HAP-1 (cell line): ENCODE measurements around the gene PTPRN2.

ENCODE experiments used
- DNase-seq, 2 experiments: peaks; one replicate each; pipeline ENCODE4 v3.0.0-alpha.2; 2016 to 2020; ENCODE audit warnings: low spot score in 2 of 2
- H3K27me3 ChIP-seq: fragments of 250-450 bp; sonication (Bioruptor Pico); 2 replicates; pipeline ENCODE4 v1.5.1; 2020; ENCODE audit warnings: low read depth, mild to moderate bottlenecking, moderate library complexity
- H3K36me3 ChIP-seq: fragments of 250-450 bp; sonication (Bioruptor Pico); replicated peaks from 2 replicates; pipeline ENCODE4 v1.5.1; 2020; ENCODE audit warnings: mild to moderate bottlenecking
- H3K4me1 ChIP-seq: fragments of 250-450 bp; sonication (Bioruptor Pico); 2 replicates; pipeline ENCODE4 v1.5.1; 2020; ENCODE audit warnings: mild to moderate bottlenecking
- H3K4me3 ChIP-seq: fragments of 250-450 bp; sonication (Bioruptor Pico); 2 replicates; pipeline ENCODE4 v1.5.1; 2020; ENCODE audit warnings: mild to moderate bottlenecking, moderate library complexity
- H3K9me3 ChIP-seq: fragments of 250-450 bp; sonication (Bioruptor Pico); 2 replicates; pipeline ENCODE4 v1.5.1; 2020; ENCODE audit warnings: mild to moderate bottlenecking, moderate library complexity
- in situ Hi-C: fragments of 300-500 bp; cut with MboI; formaldehyde crosslinking; loops from 3 replicates; pipeline ENCODE4 v1.14.3; 2020; ENCODE audit warnings: low sequenced_read_pairs, inconsistent platforms, mixed read lengths

Gene PTPRN2

DNA sequence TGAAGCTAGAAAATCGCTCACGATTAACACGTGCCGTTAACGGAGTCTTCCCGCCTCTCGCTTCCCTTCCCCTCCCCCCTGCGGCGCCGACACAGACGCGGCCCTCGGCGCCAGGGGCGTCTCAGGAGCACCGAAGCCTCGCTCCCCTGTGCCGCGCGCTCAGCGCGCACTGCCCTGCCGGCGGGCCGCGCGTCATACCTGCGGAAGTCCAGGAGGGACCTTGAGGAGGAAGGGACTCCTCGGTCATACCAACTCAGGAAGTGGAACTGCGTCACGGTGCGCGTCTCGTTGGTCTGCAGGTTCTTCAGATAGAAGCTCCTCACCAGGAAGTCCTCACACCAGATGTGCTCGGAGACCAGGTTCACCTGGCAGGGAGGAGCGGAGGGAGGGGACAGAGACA is 1011.2 kb downstream of the PTPRN2 start:
- Histone ChIP-seq H3K4me3 (no peak overlapping the region), H3K9me3 (no peaks in the 10 kb centered on the region), H3K36me3 (no peaks in the 10 kb centered on the region), H3K27me3 (no peaks in the 10 kb centered on the region), H3K4me1 (no peaks in the 10 kb centered on the region; the same call in none of the 2 replicates)
- DNase-seq: no peak
- in situ Hi-C loops: no loop called here

DNA sequence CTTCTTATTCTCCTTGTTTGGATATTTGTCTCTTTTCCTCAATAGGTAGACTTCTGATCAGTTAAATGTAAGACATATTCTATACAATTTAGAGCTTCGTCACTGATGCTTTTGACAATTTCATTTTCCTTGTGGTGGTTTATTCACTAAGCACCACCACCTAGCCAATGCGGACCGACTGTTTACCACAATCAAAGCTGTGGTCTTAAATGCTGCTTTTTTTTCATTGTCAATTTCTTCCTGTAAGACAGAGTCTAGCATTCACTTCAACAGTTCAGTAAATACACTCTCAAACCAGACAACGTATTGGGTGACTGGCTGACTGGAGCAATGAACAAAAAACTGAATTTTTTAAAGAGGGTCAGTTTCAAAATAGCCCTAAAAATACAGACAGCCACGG is 1011.8 kb downstream of the PTPRN2 start:
- no peaks in the 10 kb centered on the region for H3K36me3 ChIP-seq
- H3K4me3 ChIP-seq: no peak overlapping the region
- no peak for DNase-seq
- in situ Hi-C loops: no loop called here
- no peaks in the 10 kb centered on the region for H3K27me3 ChIP-seq
- H3K4me1 ChIP-seq: no peaks in the 10 kb centered on the region; the same call in none of the 2 replicates
- no peaks in the 10 kb centered on the region for H3K9me3 ChIP-seq

DNA sequence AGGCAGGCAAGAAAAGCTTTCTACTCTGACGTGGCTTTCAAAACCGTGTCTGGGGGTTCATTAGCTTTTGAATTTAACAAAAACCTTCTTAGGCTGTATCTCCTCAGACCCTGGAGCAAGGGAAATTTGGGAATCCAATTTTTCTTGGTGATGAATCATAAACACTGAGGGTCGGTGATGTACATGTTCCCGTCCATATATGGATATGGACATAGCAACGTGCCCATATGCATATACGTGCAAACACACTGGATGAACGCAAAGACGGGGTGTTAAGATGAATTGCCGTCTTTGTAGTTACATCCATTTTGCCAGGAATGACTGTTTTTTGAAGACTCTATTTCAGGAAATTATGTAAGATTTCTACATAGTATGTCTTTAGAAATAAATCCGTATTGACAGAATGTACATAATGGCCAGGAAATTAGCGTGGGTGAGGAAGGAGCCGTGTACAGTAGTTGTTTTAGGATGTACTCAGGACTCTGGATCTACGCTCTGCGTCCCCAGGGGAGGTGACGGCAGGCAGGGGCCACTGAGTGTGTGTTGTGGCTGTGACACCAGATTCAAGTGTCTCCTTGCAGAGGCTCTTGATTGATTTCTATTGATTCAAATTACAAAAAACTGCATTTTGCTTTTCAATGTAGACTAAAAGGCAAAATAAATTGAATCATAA is 1012.6 kb downstream of the PTPRN2 start:
- no peak for DNase-seq
- in situ Hi-C loops: no loop called here
- Histone ChIP-seq H3K4me3 (no peak overlapping the region), H3K4me1 (no peaks in the 10 kb centered on the region; the same call in none of the 2 replicates), H3K9me3 (no peaks in the 10 kb centered on the region), H3K36me3 (no peaks in the 10 kb centered on the region), H3K27me3 (no peaks in the 10 kb centered on the region)

DNA sequence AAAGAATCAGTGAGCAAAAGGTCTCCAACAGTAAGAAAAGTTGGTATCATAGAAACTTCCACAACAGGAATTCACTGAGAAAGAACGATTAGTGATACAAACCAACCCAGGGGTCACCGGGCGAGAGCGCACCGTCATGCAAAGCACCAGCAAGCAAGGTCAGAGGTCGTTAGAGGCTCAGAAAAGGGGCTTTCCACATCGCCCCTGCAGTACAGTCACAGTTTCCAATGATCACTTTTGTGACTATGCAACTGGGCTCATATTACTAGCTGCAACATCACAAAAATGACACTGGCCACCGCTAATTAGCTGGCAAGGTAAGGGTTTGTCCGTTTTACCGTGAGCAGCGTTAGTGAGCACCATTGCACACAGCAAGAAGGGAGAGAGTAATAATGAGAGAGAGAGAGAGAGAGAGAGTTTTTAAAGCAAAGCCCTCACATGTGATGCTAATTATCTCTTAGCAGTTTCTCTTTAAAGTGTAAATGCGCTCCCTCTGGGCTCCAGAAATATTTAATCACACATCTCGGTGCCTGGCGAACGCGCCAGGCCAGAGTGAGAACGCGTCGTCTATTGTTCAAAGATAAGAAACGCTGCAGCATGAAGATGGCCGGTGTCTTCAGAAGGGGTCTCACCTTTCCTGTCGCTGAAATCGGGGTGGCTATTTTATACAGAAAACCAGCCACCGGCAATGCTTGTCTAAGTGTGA is 1013.4 kb downstream of the PTPRN2 start:
- no peaks in the 10 kb centered on the region for H3K9me3 ChIP-seq
- in situ Hi-C loops: no loop called here
- no peaks in the 10 kb centered on the region for H3K36me3 ChIP-seq
- no peak overlapping the region for H3K4me3 ChIP-seq
- DNase-seq: no peak
- H3K27me3 ChIP-seq: no peaks in the 10 kb centered on the region
- no peaks in the 10 kb centered on the region; the same call in none of the 2 replicates for H3K4me1 ChIP-seq

DNA sequence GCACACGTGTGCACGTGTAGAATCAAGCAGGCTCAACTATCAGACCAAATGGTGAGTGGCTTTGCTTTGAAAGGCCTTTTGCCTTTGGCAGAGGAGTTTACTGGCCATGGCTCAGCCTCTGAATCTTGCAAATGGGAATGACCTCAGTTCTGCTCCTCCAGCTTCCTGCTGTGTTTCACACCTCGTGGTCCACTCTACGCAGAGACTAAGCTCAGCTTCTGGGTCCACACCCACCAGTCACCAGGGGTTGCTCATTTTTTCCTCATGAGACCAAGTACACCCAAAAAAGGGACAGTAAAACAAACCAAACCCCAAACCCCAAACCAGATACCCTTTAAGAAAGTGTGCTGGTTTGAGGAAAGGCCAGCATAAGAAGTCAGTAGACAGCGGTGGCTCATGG is 1014.4 kb downstream of the PTPRN2 start:
- in situ Hi-C loops: no loop called here
- Histone ChIP-seq H3K4me1 (no peaks in the 10 kb centered on the region; the same call in 1 of the 2 replicates), H3K9me3 (no peaks in the 10 kb centered on the region), H3K4me3 (no peak overlapping the region), H3K36me3 (no peaks in the 10 kb centered on the region), H3K27me3 (no peaks in the 10 kb centered on the region)
- no peak for DNase-seq

DNA sequence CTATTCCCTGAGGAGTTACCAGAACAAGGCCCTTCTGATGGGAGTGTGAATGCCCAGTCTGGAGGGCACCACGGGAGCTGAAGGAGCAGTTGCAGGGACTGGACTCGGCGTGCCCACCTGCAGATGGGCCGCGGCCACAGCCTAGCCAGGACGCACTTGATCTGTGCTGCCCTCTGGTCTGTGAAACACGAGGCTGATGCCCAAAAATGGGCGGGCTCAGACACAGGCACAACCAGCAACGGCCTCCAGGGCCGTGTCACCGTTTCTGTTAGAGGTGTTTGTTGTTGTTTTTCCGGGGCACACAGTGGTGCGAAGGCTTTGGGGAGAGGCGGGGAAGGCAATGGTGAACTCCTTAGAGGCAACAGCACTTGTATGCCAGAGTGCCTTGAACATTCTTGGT is 1015.0 kb downstream of the PTPRN2 start:
- H3K36me3 ChIP-seq: no peaks in the 10 kb centered on the region
- in situ Hi-C loops: no loop called here
- no peaks in the 10 kb centered on the region for H3K4me1 ChIP-seq
- no peaks in the 10 kb centered on the region for H3K27me3 ChIP-seq
- no peak overlapping the region for H3K4me3 ChIP-seq
- H3K9me3 ChIP-seq: no peaks in the 10 kb centered on the region
- no peak for DNase-seq

DNA sequence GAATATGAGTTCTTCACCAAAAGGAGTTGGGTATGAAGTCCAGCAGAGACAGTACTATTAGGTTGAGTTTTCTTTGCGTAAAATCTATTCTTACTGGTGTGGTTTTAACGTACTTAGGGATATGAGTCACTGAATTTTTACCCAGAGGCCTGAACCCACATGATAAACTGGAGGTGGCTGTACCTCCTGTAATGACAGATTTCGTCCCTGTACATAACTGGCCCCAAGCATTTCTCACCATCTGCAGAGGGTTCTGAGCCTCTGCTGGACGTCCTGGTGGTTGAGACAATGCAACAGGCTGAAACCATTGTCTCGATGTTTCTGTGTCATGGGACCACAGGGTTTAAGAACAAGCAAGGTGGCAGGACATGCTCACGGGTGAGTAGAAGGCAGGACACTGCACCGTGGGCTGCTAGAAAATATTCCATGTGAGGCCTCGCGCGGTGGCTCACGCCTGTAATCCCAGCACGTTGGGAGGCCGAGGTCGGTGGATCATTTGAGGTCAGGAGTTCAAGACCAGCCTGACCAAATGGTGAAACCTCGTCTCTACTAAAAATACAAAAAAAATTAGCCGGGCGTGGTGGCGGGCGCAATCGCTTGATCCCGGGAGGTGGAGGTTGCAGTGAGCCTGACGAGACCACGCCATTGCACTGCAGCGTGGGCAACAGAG is 1017.0 kb downstream of the PTPRN2 start:
- DNase-seq: no peak
- Histone ChIP-seq H3K9me3 (no peaks in the 10 kb centered on the region), H3K4me3 (no peak overlapping the region), H3K4me1 (no peaks in the 10 kb centered on the region), H3K27me3 (no peaks in the 10 kb centered on the region), H3K36me3 (no peaks in the 10 kb centered on the region)
- in situ Hi-C loops: no loop called here

DNA sequence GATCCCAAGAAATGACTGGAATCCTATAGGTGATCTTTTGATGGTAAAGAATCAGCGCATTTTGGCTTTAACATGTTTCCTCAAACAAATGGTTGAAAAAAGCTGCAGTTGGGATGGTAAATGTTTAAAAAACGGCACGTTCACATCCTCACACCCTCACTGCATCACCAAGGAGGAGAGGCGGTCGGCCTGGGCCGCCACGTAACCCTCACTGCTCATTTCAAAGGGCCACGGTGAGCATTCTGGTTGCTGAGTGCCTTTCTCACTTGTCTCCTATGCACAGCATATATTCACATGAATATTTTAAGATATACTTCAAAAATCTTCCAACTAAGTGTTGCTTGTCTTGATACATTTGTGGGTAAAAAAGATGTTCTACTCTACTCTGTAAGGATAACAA is 1017.7 kb downstream of the PTPRN2 start:
- no peaks in the 10 kb centered on the region for H3K36me3 ChIP-seq
- H3K27me3 ChIP-seq: no peaks in the 10 kb centered on the region
- H3K9me3 ChIP-seq: no peaks in the 10 kb centered on the region
- in situ Hi-C loops: no loop called here
- H3K4me1 ChIP-seq: no peaks in the 10 kb centered on the region
- H3K4me3 ChIP-seq: no peak overlapping the region
- no peak for DNase-seq

DNA sequence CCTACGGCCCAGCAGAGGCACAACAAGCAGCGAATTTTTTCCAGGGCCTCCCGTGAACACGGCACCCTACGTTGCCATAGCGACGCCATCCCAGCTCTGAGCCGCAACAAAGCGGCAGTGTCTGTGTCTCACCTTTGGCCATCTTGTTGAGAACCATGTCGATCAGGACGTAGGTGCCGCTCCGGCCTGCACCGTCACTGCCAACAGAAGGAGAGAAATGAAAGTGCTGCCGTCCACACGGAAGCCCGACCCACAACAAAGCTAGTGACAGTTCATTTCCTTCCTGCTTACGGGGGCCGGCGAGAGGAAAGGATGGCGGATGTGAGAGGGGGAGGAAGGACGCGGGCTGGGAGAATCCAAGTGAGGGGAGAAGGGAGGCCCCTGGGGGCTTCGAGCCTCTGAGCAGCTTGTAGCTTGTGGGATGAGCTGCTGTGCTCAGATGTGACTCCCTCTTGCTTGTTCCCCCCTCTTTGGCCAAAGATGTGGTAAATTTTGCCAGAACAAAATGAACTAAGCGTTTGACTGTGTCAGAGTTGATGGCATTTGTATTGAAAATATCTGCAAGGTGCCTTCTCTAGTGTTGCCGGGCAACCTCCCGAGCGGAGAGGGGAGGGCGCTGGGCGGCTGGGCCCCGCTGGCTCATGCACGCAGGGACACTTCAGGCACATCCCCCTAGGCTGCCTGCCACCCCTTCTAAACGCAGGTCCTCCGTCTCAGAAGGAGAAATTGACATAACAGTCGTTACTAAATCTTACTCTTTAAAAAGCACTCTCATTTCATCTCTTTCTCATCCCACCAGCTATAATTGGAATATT is 1018.6 kb downstream of the PTPRN2 start:
- no peak for DNase-seq
- Histone ChIP-seq H3K27me3 (no peaks in the 10 kb centered on the region), H3K4me3 (no peak overlapping the region), H3K9me3 (peaks cover 2% of the 10 kb centered on the region; the same call in 1 of the 2 replicates), H3K36me3 (no peaks in the 10 kb centered on the region), H3K4me1 (no peaks in the 10 kb centered on the region)
- in situ Hi-C loops: no loop called here

DNA sequence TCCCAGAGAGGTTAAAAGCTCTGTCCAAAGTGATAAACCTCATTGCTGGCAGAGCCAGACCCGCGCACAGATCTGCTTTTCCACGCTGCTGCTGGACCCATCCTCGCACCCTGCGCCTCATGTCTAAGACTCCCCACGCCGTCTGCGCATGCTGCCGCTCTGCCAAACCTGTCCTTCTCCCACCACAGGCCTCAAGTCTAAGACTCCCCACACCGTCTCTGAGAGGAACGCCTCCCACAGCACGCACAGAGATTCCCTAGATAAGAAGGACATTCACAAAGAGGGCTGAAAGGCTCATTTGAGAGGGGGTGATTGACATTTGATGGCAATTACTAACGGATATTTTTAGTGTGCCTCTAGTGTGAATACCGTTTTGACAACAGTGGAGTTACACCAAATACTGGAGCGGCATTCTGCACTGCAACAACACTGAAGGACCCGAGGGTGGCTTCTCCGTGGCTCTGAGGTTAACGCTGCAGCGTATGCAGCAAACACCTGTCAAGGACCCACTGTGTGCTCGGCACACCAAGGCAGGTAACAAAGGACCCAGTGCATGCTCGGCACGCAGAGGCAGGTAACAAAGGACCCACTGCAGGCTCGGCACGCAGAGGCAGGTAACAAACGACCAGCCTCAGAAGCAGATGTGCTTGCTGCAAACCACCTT is 1019.4 kb downstream of the PTPRN2 start:
- no peak for DNase-seq
- no peak overlapping the region for H3K4me3 ChIP-seq

DNA sequence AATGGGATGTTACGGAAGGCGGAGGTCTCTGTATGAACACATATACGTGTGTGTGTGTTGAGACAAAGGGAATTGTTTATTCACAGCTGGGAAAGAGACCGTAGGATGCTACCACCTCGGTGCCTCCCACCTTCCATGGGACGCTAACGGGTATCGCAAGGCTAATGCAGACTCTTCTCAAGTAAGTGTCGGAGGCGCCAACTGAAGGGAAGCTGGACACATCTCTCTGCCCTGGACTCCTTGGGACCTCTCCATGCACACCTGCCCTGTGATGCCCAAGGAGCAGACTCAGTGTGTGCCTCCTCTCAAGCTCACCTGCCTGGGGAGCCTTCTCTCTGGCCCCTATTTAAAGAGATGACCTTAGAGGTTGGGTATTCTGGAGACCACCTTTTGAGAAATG is 1020.0 kb downstream of the PTPRN2 start:
- no peak for DNase-seq
- no peaks in the 10 kb centered on the region for H3K36me3 ChIP-seq
- H3K4me1 ChIP-seq: no peaks in the 10 kb centered on the region
- no peaks in the 10 kb centered on the region for H3K27me3 ChIP-seq
- H3K4me3 ChIP-seq: no peak overlapping the region
- peaks cover 2% of the 10 kb centered on the region; the same call in 1 of the 2 replicates for H3K9me3 ChIP-seq
- in situ Hi-C loops: no loop called here

More for the DNA sequence above, 1019.4 kb downstream of the PTPRN2 start:
- no peaks in the 10 kb centered on the region for H3K36me3 ChIP-seq
- in situ Hi-C loops: no loop called here
- peaks cover 2% of the 10 kb centered on the region; the same call in 1 of the 2 replicates for H3K9me3 ChIP-seq
- H3K4me1 ChIP-seq: no peaks in the 10 kb centered on the region
- H3K27me3 ChIP-seq: no peaks in the 10 kb centered on the region

DNA sequence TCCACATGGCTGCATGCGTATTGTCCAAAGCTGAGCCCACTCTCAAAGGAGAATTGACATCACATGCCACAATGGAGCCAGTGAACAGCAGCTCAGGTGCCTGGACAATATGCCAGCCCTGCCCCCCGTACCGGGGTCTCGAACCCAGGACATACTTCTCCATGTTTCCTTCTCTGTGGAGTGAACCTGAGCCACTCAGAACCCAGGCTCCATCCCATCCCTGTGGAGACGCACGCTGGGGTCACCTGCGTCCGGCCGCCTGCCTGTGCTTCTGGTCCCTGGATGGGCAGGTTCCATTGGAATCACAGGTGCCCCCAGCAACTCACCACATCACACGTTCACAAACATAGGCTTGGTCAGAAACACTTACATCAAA is 1021.0 kb downstream of the PTPRN2 start:
- in situ Hi-C loops: no loop called here
- no peak for DNase-seq
- Histone ChIP-seq H3K4me3 (no peak overlapping the region), H3K4me1 (no peaks in the 10 kb centered on the region), H3K36me3 (no peaks in the 10 kb centered on the region), H3K9me3 (peaks cover 2% of the 10 kb centered on the region; the same call in 1 of the 2 replicates), H3K27me3 (no peaks in the 10 kb centered on the region)

DNA sequence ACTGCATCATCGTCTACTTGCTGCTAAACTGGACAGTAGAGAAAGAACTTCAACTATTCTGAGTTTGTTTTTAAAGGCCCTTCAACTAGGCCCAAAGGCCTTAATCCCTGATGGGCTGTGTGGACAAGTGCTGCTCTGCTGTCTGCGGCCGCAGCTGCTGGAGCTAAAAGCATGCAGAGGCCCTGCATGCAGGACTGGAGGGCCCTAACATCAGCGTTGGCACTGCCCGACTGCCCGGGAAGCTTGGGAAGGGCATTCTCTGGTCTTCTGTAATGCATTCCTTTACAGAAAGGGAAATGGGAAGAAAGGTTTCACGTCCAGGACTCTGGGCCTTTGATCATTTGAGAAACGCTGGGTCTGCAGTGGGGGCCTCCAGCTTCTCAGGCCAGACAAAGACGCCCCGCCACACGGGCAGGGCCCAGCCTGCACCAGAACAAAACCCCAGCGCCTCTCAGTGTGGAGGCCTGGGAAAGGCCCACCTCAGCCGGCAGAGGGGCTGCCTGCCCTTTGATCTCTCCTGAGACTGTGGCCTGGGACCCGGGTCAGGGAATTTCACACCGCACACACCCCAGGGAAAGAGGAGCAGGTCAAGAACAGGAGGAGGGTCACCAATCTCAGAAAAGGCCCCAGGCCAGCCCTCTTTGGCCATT is 1021.5 kb downstream of the PTPRN2 start:
- Histone ChIP-seq H3K36me3 (no peaks in the 10 kb centered on the region), H3K27me3 (no peaks in the 10 kb centered on the region), H3K4me1 (no peaks in the 10 kb centered on the region), H3K4me3 (no peak overlapping the region), H3K9me3 (peaks cover 2% of the 10 kb centered on the region; the same call in 1 of the 2 replicates)
- DNase-seq: no peak
- in situ Hi-C loops: no loop called here
